HG03108 (cell line): Measurements from ENCODE around the gene WNT7A.
"Not testable (repeated sequence)": the region's sequence is repeated elsewhere in the genome, so short reads cannot be mapped to it uniquely, and the experiment has no call there.

Experiments used
- ATAC-seq: cut with Tn5 transposase; IDR thresholded peaks from one replicate; pipeline ENCODE4 v1.9.1; 2021; ENCODE audit warnings: moderate library complexity; ENCODE audit not compliant: unreplicated experiment

Gene WNT7A

GRCh38 chr3:13866041-13866965 is 13.6 kb downstream of the WNT7A start:
- ATAC-seq: no peak

- no peak for ATAC-seq
These were observed 14.3 kb downstream of the WNT7A start for GRCh38 chr3:13865581-13865980.

- no peak for ATAC-seq
These were observed 14.8 kb downstream of the WNT7A start for GRCh38 chr3:13865106-13865505.

GRCh38 chr3:13863965-13864595 is 15.8 kb downstream of the WNT7A start:
- no peak for ATAC-seq

- ATAC-seq: no peak
These were observed 16.4 kb downstream of the WNT7A start for GRCh38 chr3:13863382-13863952.

DNA sequence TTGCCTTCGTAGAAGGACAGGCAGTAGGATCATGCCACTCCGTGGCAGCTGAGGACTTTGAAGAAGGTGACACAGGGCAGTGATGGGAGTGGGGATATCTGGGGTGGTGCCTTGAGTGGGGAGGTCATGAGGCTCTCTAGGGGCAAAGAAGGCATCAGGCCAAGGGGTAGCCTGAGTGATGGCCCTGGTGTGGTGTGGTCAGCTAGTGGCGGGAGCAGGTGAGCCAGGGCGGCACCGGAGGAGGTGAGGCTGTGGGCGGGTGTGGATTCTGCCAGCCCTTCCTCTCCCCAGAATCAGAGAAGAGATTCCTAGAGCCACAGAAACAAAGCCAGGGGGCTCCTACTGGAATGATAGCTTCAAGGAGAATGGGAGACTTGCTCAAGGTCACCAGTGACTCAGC is 18.4 kb downstream of the WNT7A start:
- ATAC-seq: no peak

DNA sequence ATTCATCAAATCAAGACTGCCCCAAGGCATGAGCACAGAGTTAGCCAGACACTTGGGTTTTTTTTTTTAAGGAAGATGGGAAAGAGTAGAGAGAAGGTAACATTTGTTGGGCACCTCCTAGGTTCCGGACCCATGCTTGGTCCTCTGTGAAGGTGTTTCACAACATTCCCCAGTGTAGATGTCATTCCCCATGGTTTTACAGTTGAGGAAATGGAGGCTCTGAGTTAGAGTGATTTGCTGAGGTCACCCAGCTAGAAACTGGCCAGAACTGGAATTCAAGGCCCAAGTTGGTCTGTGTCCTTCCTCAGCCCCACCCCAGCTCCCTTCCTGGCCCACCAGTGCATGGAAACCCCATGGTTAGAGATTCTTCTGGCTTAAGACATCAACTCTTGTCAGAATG is 19.9 kb downstream of the WNT7A start:
- no peak for ATAC-seq

GRCh38 chr3:13858768-13859520 is 20.9 kb downstream of the WNT7A start:
- ATAC-seq: no peak

DNA sequence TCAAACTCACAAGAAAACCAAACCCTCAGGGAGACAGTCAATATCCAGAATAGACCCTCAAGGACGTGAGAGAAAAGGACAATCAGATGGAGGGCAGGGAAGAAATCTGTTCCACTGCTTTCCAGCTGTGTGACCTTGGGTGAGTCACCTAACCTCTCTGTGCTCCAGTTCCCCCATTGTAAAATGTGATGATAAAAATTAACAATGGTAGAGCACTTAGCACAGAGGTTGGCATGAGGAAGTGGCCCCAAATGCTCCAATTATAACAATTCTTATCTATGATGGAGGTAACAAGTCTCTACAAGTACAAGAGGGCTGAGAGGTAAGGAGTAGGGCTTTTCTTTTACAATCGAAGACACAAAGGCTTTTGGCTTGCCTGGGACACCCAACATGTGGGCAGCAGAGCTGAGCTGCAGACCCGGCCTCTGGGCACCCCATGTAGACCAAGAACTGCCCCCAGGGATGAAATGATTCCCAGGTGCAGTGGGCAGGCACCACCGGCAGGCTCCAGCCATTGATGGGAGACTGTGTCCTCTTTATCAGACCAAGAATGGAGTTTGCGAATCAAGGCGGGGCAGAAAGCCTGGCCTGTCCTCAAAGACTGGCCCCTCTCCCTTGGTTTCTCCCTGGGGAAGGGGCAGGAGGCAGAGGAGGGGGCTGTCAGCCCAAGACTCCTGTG is 22.0 kb downstream of the WNT7A start:
- no peak for ATAC-seq

- ATAC-seq: not testable (repeated sequence)
These were observed 23.2 kb downstream of the WNT7A start for GRCh38 chr3:13856628-13857027.

DNA sequence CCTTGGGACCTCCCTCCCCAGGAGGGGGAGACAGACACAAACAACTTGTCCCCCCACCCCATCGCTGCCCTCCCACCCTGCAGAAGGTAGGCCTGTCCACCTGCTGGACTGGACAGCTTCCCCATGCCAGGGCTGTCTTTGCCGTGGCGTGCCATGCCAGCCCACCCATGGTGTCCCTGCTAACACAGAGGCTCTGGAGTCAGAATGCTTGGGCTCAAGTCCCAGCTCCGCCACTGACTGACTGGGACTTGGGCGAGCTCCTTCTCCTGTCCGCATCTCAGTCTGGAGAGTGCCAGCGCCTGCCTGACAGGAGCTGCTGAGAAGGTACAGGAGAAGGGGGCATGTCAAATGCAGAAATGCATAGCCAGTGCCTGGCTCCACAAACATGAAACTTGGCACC is 23.9 kb downstream of the WNT7A start:
- no peak for ATAC-seq

DNA sequence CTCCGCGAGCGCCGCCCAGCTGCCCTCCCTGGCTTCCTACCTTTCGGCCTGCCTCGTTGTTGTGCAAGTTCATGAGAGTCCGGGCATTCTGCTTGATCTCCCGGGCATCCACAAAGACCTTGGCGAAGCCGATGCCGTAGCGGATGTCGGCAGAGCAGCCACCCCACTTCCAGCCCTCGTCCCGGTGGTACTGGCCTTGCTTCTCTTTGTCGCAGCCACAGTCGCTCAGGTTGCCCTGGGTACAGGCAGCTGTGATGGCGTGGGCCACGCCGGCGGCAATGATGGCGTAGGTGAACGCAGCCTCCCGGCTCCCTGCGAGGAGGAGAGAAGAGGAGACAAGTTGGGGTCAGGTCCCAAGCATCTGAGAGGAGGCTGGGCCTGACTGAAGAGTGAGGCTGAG is 25.4 kb downstream of the WNT7A start:
- no peak for ATAC-seq

DNA sequence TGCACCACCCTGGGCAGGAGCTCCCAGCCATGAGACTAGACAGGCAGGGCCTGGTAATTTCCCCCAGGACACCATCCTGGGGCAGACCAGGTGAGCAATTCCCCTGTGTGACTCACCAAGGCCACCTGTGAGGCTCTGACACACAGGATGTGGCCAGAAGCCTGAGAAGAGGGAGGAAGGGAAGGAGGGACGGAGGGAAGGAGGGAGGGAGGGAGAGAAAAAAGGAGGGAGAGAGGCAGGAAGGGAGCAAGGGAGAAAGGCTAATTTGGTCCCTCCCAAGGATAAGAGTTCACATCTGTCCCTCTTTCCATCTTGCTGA is 25.9 kb downstream of the WNT7A start:
- no peak for ATAC-seq

DNA sequence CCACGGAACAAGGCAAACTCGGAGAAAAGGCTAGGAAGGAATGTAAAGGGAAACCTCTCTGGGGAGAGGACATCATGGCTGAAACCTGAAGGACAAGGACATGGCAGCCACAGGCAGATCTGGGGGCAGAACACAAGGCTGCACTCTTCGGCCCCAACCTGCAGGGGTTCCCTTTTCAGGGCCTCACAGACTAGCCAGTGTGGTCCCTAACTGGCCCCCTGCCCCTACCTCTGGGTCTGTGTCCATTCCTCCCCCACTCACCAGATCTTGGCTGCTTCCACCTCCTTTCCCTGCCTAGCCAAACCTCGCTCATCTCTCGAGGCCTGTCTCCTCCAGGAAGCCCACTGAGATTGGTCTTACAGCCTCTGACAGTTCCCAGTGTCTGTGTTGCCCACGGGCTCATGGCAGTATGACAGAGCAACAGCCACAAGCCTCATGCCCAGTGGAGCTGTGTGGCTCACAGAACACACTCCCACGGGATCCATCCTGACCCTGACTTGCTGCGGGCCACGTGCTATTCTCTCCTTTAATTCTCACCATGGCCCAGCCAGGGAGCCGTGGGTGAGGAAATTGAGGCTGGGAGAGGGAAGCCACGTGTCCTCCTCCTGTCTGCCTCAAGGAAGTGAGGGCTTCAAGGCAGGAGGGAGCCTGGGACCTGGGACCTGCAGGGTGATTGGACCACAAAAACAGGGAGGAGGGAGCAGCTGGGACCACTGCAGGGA is 26.5 kb downstream of the WNT7A start:
- no peak for ATAC-seq

DNA sequence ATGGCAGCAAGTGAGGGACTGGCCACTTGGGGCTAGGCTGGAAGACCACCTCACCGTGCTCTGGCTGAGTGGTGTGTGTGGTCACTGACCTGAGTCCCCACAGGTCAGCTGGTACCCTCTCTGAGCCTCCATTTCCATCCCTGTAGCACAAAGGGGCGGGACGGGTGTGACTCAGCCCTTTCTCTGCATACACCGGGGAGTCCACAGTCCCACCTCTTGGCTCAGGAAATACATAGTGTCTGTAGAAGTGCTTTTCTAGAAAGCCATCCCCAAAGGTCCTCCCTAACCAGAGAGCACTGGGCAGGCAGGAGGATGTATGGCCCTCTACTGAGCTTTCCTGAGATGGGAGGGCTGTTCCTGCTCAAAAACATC is 27.2 kb downstream of the WNT7A start:
- no peak for ATAC-seq

DNA sequence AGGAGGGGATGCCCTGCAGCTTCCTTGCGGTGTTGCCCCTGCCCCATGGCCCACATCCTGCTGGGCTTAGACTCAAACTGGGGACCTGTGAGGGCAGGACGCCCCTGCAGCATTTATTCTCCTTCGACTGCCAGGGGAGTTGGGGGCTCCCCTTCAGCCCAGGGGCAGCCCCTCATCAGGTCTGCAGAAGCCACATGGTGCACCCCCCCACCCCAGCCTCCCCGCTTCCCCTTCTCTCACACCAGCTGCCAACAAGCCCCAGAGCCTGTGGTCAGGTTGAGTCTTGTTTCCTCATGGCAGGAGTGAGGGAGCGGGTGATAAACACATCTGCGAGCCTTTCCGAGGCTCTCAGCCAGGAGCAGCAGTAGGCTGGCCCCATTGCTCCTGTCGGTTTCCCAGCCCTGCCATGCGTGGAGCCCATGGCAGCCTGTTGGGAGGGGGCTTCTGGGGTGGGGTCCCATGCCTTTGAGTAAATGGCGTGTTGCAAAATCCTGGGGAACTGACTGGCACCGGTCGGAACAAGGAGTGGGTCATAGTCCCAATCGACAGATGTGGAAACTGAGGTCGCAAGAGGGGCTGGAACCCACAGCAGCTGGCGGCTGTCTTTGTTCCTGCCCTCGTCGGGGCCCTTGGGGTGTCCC is 27.8 kb downstream of the WNT7A start:
- ATAC-seq: no peak

GRCh38 chr3:13851091-13851849 is 28.6 kb downstream of the WNT7A start:
- no peak for ATAC-seq

GRCh38 chr3:13850161-13850945 is 29.5 kb downstream of the WNT7A start:
- ATAC-seq: no peak
